22Rv1 (cell line): ENCODE data around the gene SPDL1.

Experiments used
- CTCF ChIP-seq: fragments of 450-650 bp; IDR thresholded peaks from 2 replicates; pipeline ENCODE4 v1.5.1; 2017; ENCODE audit warnings: mild to moderate bottlenecking
- ZFX ChIP-seq: fragments of 450-650 bp; IDR thresholded peaks from 2 replicates; pipeline ENCODE4 v1.6.1; 2017; ENCODE audit warnings: antibody characterized with exemption, borderline replicate concordance

GRCh38 chr5:169549453-169550100, 34.0 kb upstream of the SPDL1 start:
- TF ChIP-seq CTCF (no peak), ZFX (no peak)
